HG03469 (cell line): Measurements from ENCODE around the gene CLMP.
A peak's percentile ranks its signal among the peaks of the same experiment; 100 is the strongest.
"Not testable (repeated sequence)": the region's sequence is repeated elsewhere in the genome, so short reads cannot be mapped to it uniquely, and the experiment has no call there.

ENCODE experiments used
- ATAC-seq: cut with Tn5 transposase; IDR thresholded peaks from one replicate; pipeline ENCODE4 v1.9.1; 2021; ENCODE audit warnings: mild to moderate bottlenecking, moderate library complexity, moderate number of reproducible peaks; ENCODE audit not compliant: unreplicated experiment

Gene CLMP

GRCh38 chr11:123091506-123091905 is 103.5 kb downstream of the CLMP start:
- no peak for ATAC-seq

GRCh38 chr11:123090168-123090567 is 104.9 kb downstream of the CLMP start:
- not testable (repeated sequence) for ATAC-seq

- ATAC-seq: not testable (repeated sequence)
Observed at GRCh38 chr11:123088896-123089295, 106.2 kb downstream of the CLMP start.

- ATAC-seq: not testable (repeated sequence)
Observed at GRCh38 chr11:123087657-123088056, 107.4 kb downstream of the CLMP start.

GRCh38 chr11:123086305-123086704 is 108.7 kb downstream of the CLMP start:
- ATAC-seq: no peak

- ATAC-seq: no peak
Observed at GRCh38 chr11:123085497-123085896, 109.6 kb downstream of the CLMP start.

- no peak for ATAC-seq
Observed at GRCh38 chr11:123084454-123084853, 110.6 kb downstream of the CLMP start.

- ATAC-seq: no peak
Observed at GRCh38 chr11:123083623-123084029, 111.4 kb downstream of the CLMP start.

- no peak for ATAC-seq
Observed at GRCh38 chr11:123082977-123083376, 112.1 kb downstream of the CLMP start.

GRCh38 chr11:123080015-123080414 is 115.0 kb downstream of the CLMP start:
- no peak for ATAC-seq

- ATAC-seq: no peak
Observed at GRCh38 chr11:123076484-123076883, 118.6 kb downstream of the CLMP start.

- no peak for ATAC-seq
Observed at GRCh38 chr11:123073343-123074057, 121.5 kb downstream of the CLMP start.

- ATAC-seq: no peak
Observed at GRCh38 chr11:123072762-123073161, 122.3 kb downstream of the CLMP start.

GRCh38 chr11:123072332-123072761 is 122.7 kb downstream of the CLMP start:
- ATAC-seq: no peak

- ATAC-seq: peak; percentile 45
Observed at GRCh38 chr11:123069908-123070821, 124.9 kb downstream of the CLMP start.

- ATAC-seq: no peak
Observed at GRCh38 chr11:123065621-123066020, 129.4 kb downstream of the CLMP start.

- no peak for ATAC-seq
Observed at GRCh38 chr11:123063826-123064657, 131.0 kb downstream of the CLMP start.

- ATAC-seq: no peak
Observed at GRCh38 chr11:123062892-123063825, 131.9 kb downstream of the CLMP start.

GRCh38 chr11:123062158-123062891 is 132.7 kb downstream of the CLMP start:
- peak; percentile 66 for ATAC-seq
